Dedifferentiated amniotic fluid mesenchymal stem cell (primary cell): ENCODE measurements around the gene TSPAN5.
"Not testable (repeated sequence)": the region's sequence is repeated elsewhere in the genome, so short reads cannot be mapped to it uniquely, and the experiment has no call there.

Source experiments
- DNase-seq: peaks from one replicate; pipeline ENCODE4 v3.0.0-alpha.2; 2016; ENCODE audit errors: extremely low spot score

The TSPAN5 gene

GRCh38 chr4:98658287-98659105 is at the start of gene TSPAN5:
TSPAN5 (minus strand) TSS chr4:98658611.
- DNase-seq: peak; percentile 80

- no peak for DNase-seq
These were observed 48.5 kb upstream of the TSPAN5 start for GRCh38 chr4:98706935-98707334.

- DNase-seq: no peak
These were observed 47.9 kb upstream of the TSPAN5 start for GRCh38 chr4:98706200-98706813.

GRCh38 chr4:98705586-98705985 is 47.2 kb upstream of the TSPAN5 start:
- not testable (repeated sequence) for DNase-seq

GRCh38 chr4:98700656-98701055 is 42.2 kb upstream of the TSPAN5 start:
- DNase-seq: no peak

- DNase-seq: no peak
These were observed 35.7 kb upstream of the TSPAN5 start for GRCh38 chr4:98694076-98694475.

GRCh38 chr4:98692411-98692810 is 34.0 kb upstream of the TSPAN5 start:
- no peak for DNase-seq

- DNase-seq: no peak
These were observed 33.2 kb upstream of the TSPAN5 start for GRCh38 chr4:98691588-98691987.

GRCh38 chr4:98689507-98690174 is 31.2 kb upstream of the TSPAN5 start:
- no peak for DNase-seq

GRCh38 chr4:98688411-98689290 is 30.2 kb upstream of the TSPAN5 start:
- peak; percentile 18 for DNase-seq

GRCh38 chr4:98687876-98688275 is 29.5 kb upstream of the TSPAN5 start:
- no peak for DNase-seq

GRCh38 chr4:98686847-98687246 is 28.4 kb upstream of the TSPAN5 start:
- no peak for DNase-seq

- no peak for DNase-seq
These were observed 27.8 kb upstream of the TSPAN5 start for GRCh38 chr4:98686043-98686707.

GRCh38 chr4:98685225-98686042 is 27.0 kb upstream of the TSPAN5 start:
- no peak for DNase-seq

GRCh38 chr4:98682719-98683118 is 24.3 kb upstream of the TSPAN5 start:
- DNase-seq: no peak

- no peak for DNase-seq
These were observed 22.4 kb upstream of the TSPAN5 start for GRCh38 chr4:98680806-98681205.

GRCh38 chr4:98679738-98680137 is 21.3 kb upstream of the TSPAN5 start:
- DNase-seq: no peak

- DNase-seq: no peak
These were observed 19.4 kb upstream of the TSPAN5 start for GRCh38 chr4:98677799-98678198.

GRCh38 chr4:98674404-98675173 is 16.2 kb upstream of the TSPAN5 start:
- no peak for DNase-seq

- DNase-seq: no peak
These were observed 15.6 kb upstream of the TSPAN5 start for GRCh38 chr4:98673978-98674377.
